GM18858 (cell line): ENCODE data around the gene PIGC.
A peak's percentile ranks its signal among the peaks of the same experiment; 100 is the strongest.

ENCODE experiments used
- ATAC-seq: cut with Tn5 transposase; IDR thresholded peaks from one replicate; pipeline ENCODE4 v1.9.1; 2021; ENCODE audit not compliant: unreplicated experiment

PIGC gene

GRCh38 chr1:172443666-172444453 lies at the start of gene PIGC:
PIGC (minus strand) TSS chr1:172444069; CDS start chr1:172442622, 1,447 bp downstream.
- peak; percentile 96 for ATAC-seq

GRCh38 chr1:172492421-172492820 lies 48.6 kb upstream of the PIGC start:
- ATAC-seq: no peak

- ATAC-seq: no peak
These were observed 46.0 kb upstream of the PIGC start for GRCh38 chr1:172489847-172490246.

- ATAC-seq: no peak
These were observed 44.5 kb upstream of the PIGC start for GRCh38 chr1:172488393-172488792.

DNA sequence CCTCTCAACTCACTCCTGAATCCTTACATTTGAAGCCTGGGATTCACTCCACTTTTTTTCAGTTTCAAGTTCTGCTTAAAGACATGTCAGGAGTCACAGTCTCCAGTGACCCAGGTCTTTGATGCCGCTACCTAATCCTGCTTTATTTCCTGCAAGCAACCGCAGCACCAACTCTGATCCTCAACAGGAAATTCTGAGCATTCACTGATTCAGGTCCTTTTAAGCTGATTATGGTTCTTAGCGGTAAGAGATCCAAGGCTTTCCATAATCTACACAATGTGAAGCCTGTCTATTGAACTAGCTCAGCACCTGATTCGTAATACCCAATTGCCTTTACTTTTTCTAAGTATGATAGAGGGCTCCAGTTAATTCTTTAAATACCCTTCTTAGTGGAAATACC lies 43.7 kb upstream of the PIGC start:
- no peak for ATAC-seq

- no peak for ATAC-seq
These were observed 43.1 kb upstream of the PIGC start for GRCh38 chr1:172486805-172487454.

- no peak for ATAC-seq
These were observed 41.8 kb upstream of the PIGC start for GRCh38 chr1:172485626-172486025.

- ATAC-seq: no peak
These were observed 40.4 kb upstream of the PIGC start for GRCh38 chr1:172484252-172484651.

DNA sequence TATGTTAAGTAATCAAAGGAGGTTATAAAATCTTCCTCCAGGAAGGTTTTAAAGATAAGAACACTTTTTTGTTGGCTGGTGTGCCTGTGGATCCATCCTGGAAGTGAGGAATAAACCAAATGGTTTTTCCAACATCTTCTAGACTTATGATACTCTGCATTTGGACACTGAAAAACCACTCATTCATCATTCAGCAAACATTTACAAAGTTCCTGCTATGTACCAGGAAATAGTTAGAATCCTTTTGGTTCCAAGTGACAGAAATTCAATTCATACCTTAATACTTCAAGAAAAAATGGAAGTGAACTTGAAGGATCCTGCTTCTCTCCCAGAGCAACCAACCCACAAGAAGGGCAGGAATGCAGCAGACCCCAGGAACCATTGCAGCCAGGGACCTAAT lies 39.6 kb upstream of the PIGC start:
- no peak for ATAC-seq

DNA sequence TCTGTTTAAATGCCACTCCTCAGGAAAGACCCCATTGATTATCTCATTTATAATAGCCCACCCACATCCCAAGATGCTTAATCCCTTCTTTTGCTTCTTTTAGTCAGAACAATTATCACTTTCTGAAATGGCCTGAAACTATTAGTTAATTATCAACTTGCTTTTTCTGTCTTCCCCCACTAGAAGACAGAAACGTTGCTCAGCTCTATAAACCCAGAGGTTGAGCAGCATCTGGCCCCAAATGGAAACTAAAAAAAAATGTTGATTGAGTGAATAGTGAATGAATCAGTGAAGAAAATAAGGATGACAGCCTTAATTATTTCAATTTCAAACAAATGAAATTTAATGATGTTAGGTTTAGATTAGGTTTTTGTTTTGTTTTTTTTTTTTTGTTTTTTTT lies 38.2 kb upstream of the PIGC start:
- no peak for ATAC-seq

GRCh38 chr1:172480431-172480830 lies 36.6 kb upstream of the PIGC start:
- ATAC-seq: no peak

DNA sequence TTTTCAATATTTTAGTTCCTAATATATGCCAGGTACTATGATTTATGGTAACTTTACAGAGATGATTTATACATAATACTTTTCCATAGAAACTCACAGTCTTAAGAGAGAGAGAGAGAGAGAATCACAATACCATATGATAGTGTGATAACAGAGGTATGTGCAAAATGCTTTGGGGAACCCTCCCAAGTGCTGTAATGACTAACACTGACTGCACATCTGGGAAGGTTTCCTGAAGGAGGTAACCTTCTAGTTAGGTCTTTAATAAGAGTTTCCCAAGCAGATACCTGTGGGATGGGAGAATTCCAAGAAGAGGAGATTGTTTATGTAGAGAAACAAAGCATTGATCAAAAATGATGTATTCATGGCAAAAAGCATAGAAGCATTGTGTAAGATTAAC lies 34.6 kb upstream of the PIGC start:
- ATAC-seq: no peak

DNA sequence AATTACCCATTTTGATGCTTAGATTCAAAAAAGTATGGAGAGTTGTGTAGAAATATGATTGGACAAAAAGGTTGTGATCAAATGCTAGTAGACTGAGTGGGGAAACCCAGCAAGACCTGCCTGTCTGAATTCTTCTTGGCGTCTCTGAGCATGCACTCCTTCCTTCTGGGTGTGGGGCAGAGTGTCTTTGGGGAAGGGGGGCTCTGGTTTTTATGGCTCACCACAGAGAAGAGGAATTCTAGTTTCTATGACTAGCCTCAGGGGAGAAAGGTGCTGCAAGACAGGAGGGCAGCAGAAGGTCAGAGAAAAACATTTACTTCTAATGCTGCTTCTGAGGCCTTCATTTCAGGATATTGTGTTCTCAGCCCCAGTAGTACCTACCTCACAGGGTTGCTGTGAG lies 33.9 kb upstream of the PIGC start:
- ATAC-seq: no peak

DNA sequence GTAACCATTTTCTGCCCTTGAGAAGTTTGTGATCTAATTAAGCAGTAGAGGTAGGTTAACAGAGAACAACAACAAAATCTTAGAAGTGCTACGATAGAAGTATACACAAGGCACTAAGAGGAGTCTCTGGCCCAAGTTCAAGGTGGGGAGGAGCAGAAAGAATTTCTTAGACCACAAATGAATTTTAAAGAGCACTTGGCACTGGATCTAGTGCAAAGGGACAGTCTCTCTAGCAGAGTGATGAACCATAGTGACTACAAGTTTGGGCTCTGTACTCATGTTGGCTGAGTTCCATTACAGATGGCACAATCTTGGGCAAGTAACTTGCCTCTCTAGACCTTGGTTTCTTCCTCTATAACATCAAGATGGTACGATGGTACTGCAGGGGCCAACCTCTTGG lies 33.3 kb upstream of the PIGC start:
- no peak for ATAC-seq

GRCh38 chr1:172476218-172476811 lies 32.4 kb upstream of the PIGC start:
- no peak for ATAC-seq

DNA sequence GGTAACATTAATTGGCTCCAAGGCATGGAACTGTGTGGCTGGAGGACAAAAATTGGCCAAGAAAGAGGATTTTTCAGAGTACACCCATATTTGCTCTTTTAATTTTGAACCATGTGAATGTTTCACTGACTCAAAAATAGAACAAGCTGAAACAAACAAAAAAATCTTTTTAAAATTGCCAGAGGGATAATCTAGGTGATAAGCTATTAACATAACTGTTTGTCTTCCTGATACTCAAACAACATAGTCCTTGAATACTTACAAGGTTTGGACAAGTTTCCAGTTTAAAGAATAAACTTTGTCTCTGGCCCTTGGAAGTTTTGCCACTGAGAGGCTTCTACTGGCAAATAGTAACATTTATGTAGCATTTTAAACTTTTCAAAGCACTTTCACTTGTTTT lies 30.0 kb upstream of the PIGC start:
- ATAC-seq: no peak

DNA sequence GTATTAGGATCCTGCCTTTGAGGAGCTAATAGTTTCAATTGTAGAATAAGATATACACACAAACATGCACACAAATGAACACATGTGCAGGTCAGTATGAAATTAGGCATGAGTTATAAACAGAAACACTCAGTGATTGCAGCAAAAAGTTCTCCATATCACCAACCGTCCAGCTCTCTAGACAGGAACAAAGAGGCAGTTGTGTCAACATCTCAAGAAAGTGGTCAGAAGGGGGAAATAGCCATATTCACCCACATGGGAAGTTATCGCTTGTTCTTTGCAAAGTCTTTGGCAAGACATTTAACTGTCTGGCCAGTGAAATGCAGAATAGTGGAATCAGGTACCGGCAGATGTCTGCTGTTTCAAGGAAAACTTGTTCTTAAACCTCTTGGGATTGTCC lies 29.4 kb upstream of the PIGC start:
- no peak for ATAC-seq

DNA sequence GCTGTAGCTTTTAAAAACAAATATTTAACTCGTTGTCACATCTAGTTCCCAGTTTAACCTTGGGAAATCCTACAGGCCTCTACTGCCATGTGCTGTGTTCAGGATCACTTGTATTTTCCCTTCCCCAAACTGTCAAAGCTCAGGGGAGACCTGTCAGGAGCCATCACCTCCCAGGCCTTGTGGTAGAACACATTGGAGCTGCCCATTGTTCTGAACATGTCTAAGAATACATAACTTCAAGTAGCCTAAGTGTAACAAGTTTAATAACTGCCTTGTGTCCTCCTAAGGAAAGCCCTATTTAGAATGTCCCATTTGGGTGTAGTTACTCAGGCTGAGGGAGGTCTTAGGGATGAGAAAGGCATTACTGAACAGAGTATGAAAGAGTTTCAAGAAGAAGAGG lies 28.6 kb upstream of the PIGC start:
- ATAC-seq: no peak

- no peak for ATAC-seq
These were observed 27.8 kb upstream of the PIGC start for GRCh38 chr1:172471666-172472065.

GRCh38 chr1:172470149-172470548 lies 26.3 kb upstream of the PIGC start:
- no peak for ATAC-seq

- ATAC-seq: no peak
These were observed 25.8 kb upstream of the PIGC start for GRCh38 chr1:172469717-172470116.

- no peak for ATAC-seq
These were observed 24.4 kb upstream of the PIGC start for GRCh38 chr1:172468296-172468695.
